K562 (cell line): ENCODE results near the gene TEPSIN. TPM values are rescaled to one million over a fixed set of nuclear protein-coding genes. Genes with fewer than 3 reads are reported as not detected.

Experiments
- ATAC-seq: fragments of 200-7000 bp; cut with Tn5 transposase; 3 replicates; pipeline ENCODE4 v1.9.1; 2020; ENCODE audit warnings: moderate library complexity
- BruUV-seq: library from RNA; stranded (reverse); fragments of 400-500 nt; replicated peaks from 2 replicates; lab custom pipeline; 2021; lab: Mats Ljungman, UMichigan
- CTCF ChIA-PET: fragments of 300-600 bp; formaldehyde crosslinking; extraction: SDS; loops from one replicate; lab custom pipeline; 2021; ENCODE audit warnings: low intra/inter-chr PET ratio; lab: Yijun Ruan, JAX
- POLR2A ChIA-PET: fragments of 300-600, 350-650 bp; sonication (Branson Sonifier 250); formaldehyde crosslinking; extraction: SDS; loops from one replicate; lab custom pipeline; 2021; ENCODE audit warnings: antibody characterized with exemption, inconsistent platforms; lab: Yijun Ruan, JAX
- DNase-seq, 4 experiments: peaks; one replicate each; pipeline versions ENCODE4 v3.0.0 to v3.0.0-alpha.2; 2011 to 2018; ENCODE audit warnings: low spot score in 3 of 4, mixed read lengths in 3 of 4; ENCODE audit errors: extremely low read depth in 1 of 4
- FAIRE-seq: peaks from 2 replicates; lab custom pipeline; 2011; peaks lifted over from hg19 to GRCh38; lab: Jason Lieb, UNC
- H2AFZ ChIP-seq: 2 replicates; pipeline ENCODE4 v1.6.0; 2011; ENCODE audit warnings: low read depth, low read length, control low read depth, inconsistent platforms
- H3K27ac ChIP-seq: fragments of 200-600 bp; 3 replicates; pipeline ENCODE4 v1.8.0; 2011; ENCODE audit warnings: low read depth, mild to moderate bottlenecking, control low read depth, inconsistent platforms, low read length, moderate library complexity, mixed read lengths; ENCODE audit errors: extremely low read depth
- H3K27me3 ChIP-seq, 2 experiments: fragments of 300-600 bp in 1 of 2; 2 replicates in 1 of 2; 3 replicates in 1 of 2; pipeline versions ENCODE4 v1.6.0 to v1.8.0; 2011; ENCODE audit warnings: inconsistent platforms in 2 of 2, low read length in 2 of 2, mild to moderate bottlenecking in 1 of 2, mixed read lengths in 1 of 2, moderate library complexity in 1 of 2; ENCODE audit not compliant: control insufficient read depth in 2 of 2, insufficient read depth in 2 of 2
- H3K36me3 ChIP-seq: fragments of 300-600 bp; 3 replicates; pipeline ENCODE4 v1.8.0; 2011; ENCODE audit warnings: mild to moderate bottlenecking, low read length, inconsistent platforms; ENCODE audit not compliant: control insufficient read depth, insufficient read depth
- H3K4me1 ChIP-seq, 2 experiments: fragments of 200-600 bp in 1 of 2; replicated peaks in 1 of 2; 2 replicates in 1 of 2; 3 replicates in 1 of 2; pipeline versions ENCODE4 v1.5.1 to v1.8.0; 2011; ENCODE audit warnings: inconsistent platforms in 2 of 2, low read length in 2 of 2, mild to moderate bottlenecking in 1 of 2, mixed read lengths in 1 of 2, moderate library complexity in 1 of 2; ENCODE audit not compliant: control insufficient read depth in 2 of 2, insufficient read depth in 2 of 2
- H3K4me2 ChIP-seq: 2 replicates; pipeline ENCODE4 v1.6.1; 2011; ENCODE audit warnings: low read length, control low read depth, inconsistent platforms, mixed read lengths; ENCODE audit not compliant: insufficient read depth
- H3K4me3 ChIP-seq: fragments of 200-600 bp; sonication (generic), shearing (Covaris generic); 2 replicates; pipeline ENCODE4 v1.5.1; 2016; ENCODE audit warnings: control low read depth, inconsistent platforms
- H3K79me2 ChIP-seq: fragments of 200-600 bp; 3 replicates; pipeline ENCODE4 v1.8.0; 2011; ENCODE audit warnings: low read length, inconsistent platforms; ENCODE audit not compliant: control insufficient read depth, insufficient read depth
- H3K9ac ChIP-seq, 2 experiments: 2 replicates each; pipeline versions ENCODE4 v1.6.0 to v1.6.1; 2011; ENCODE audit warnings: low read depth in 2 of 2, low read length in 2 of 2, control low read depth in 1 of 2, inconsistent platforms in 1 of 2, mild to moderate bottlenecking in 1 of 2, mixed read lengths in 1 of 2; ENCODE audit not compliant: insufficient read depth in 1 of 2
- H3K9me1 ChIP-seq: one replicate; pipeline ENCODE4 v1.6.0; 2011; ENCODE audit warnings: inconsistent platforms, mild to moderate bottlenecking, low read length, moderate library complexity; ENCODE audit not compliant: control insufficient read depth, insufficient read depth
- H3K9me3 ChIP-seq: replicated peaks from 2 replicates; pipeline ENCODE4 v1.5.1; 2011; ENCODE audit warnings: low read depth, low read length, inconsistent platforms; ENCODE audit not compliant: control insufficient read depth, insufficient read depth
- H4K20me1 ChIP-seq: replicated peaks from 2 replicates; pipeline ENCODE4 v1.6.1; 2011; ENCODE audit warnings: low read length, inconsistent platforms, mixed read lengths; ENCODE audit not compliant: control insufficient read depth, insufficient read depth
- CREB1 ChIP-seq, 2 experiments: sonication (generic) in 1 of 2; formaldehyde crosslinking in 1 of 2; IDR thresholded peaks; 2 replicates each; pipeline versions ENCODE4 v1.6.1 to v1.8.0; 2012 to 2022; ENCODE audit warnings: inconsistent platforms in 1 of 2, mild to moderate bottlenecking in 1 of 2, missing genetic modification reagents in 1 of 2, moderate library complexity in 1 of 2
- HDAC2 ChIP-seq: fragments of 450-650 bp; IDR thresholded peaks from 2 replicates; pipeline ENCODE4 v1.6.1; 2016; ENCODE audit warnings: mild to moderate bottlenecking
- ZNF140 ChIP-seq: fragments of 250-450 bp; sonication (Bioruptor Pico); IDR thresholded peaks from 2 replicates; pipeline ENCODE4 v1.8.0; 2021; ENCODE audit warnings: moderate library complexity, mild to moderate bottlenecking, inconsistent platforms
- WGBS: fragments of 100-300 bp; shearing (Covaris generic); methylation state at CpG from one replicate; pipeline ENCODE4 v1.1.6; 2016; ENCODE audit warnings: low coverage, mixed read lengths; ENCODE audit not compliant: insufficient coverage; ENCODE audit errors: missing lambda C conversion rate; 5-methylcytosine and 5-hydroxymethylcytosine counted together
- in situ Hi-C: fragments of 300-500 bp; cut with MboI; formaldehyde crosslinking; loops from 4 replicates; pipeline ENCODE4 v1.15.0; 2018; ENCODE audit warnings: inconsistent platforms, mixed read lengths
- intact Hi-C: fragments of 100-400 bp; cut with micrococcal nuclease; formaldehyde crosslinking; loops from 2 replicates; pipeline ENCODE4 v1.14.2; 2022
- polyA plus RNA-seq, 8 experiments: library from polyadenylated mRNA; depleted of rRNA in 4 of 8; stranded (reverse) in 5 of 8; unstranded in 3 of 8; fragments of >200 nt; fragmentation: Nextera tagmentation in 2 of 8; fragmentation: Illumina TruSeq in 1 of 8; extraction: Ambion mirVana in 2 of 8; extraction: Trizol in 1 of 8; gene quantifications; 2 replicates each; pipeline versions ENCODE4 v1.2.1 to v1.2.3, GENCODE V29; 2011 to 2014; ENCODE audit warnings: inconsistent platforms in 1 of 8, missing spikeins in 1 of 8
- total RNA-seq, 7 experiments: library from RNA; depleted of rRNA in 6 of 7; stranded (reverse); fragments of >200 nt in 6 of 7; fragmentation: Illumina TruSeq in 2 of 7; extraction: Trizol in 2 of 7; gene quantifications; 2 replicates each; pipeline versions ENCODE4 v1.2.1 to v1.2.3, GENCODE V29; 2011 to 2021; ENCODE audit warnings: low replicate concordance in 1 of 7
- TF ChIP-seq, protein P1 (sequence below): sonication (generic); formaldehyde crosslinking; IDR thresholded peaks from 2 replicates; pipeline ENCODE4 v1.8.0; 2023; ENCODE audit warnings: missing genetic modification reagents, mild to moderate bottlenecking, borderline replicate concordance

TEPSIN gene
- total and polyA plus RNA-seq, 9 of the 15 experiments (the other 6 are each of a cell fraction or from before 2014, with no cell fraction given) = 0.80 to 29.8 (median 5.3) TPM

DNA sequence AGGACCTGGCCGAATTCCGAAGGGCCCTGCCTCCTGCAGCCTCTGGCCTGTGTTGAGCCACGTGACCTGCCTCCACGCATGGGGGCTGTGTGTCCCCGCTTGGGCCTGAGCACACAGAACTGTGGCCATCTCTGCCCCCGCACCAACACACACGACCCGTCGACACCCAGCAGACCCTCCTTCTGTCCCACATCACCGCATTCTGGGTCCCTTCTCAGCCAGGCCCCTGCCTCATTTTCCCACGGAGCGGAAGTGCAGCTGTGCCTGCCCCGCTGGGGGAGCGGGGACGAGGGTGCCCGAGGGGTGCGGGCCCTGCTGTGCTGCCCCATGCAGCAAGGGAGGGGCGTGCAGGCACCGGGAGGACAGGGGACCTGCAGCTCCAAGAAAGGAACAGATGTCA lies 18.7 kb upstream of the TEPSIN start:
- H3K4me3 ChIP-seq = no peak overlapping the region
- DNase-seq (no peak), ATAC-seq (no peak), FAIRE-seq (no peak)
- WGBS = 88% methylated on average over 18 of the region's 19 CpGs
- H3K9ac ChIP-seq = no peak overlapping the region; a peak in 1 of 4 replicates
- H3K4me1 ChIP-seq = peaks cover 0 to 45% of the 10 kb centered on the region in 2 experiments; a peak in 2 of 5 replicates
- no peaks in the 10 kb centered on the region for H3K9me3 ChIP-seq
- H2AFZ ChIP-seq = no peak overlapping the region
- no TSS peak for BruUV-seq
- ChIA-PET CTCF (no interaction called here), POLR2A (interaction anchor here (1.0 kb wide), 1 partner anchor 38 kb away, joined by 3 read pairs; the partner anchor contains the start of gene SLC38A10)
- no peaks in the 10 kb centered on the region; the same call in 1 of the 2 replicates for H4K20me1 ChIP-seq
- no peak for TF ChIP-seq ZNF140
- TF ChIP-seq, protein P1, sequence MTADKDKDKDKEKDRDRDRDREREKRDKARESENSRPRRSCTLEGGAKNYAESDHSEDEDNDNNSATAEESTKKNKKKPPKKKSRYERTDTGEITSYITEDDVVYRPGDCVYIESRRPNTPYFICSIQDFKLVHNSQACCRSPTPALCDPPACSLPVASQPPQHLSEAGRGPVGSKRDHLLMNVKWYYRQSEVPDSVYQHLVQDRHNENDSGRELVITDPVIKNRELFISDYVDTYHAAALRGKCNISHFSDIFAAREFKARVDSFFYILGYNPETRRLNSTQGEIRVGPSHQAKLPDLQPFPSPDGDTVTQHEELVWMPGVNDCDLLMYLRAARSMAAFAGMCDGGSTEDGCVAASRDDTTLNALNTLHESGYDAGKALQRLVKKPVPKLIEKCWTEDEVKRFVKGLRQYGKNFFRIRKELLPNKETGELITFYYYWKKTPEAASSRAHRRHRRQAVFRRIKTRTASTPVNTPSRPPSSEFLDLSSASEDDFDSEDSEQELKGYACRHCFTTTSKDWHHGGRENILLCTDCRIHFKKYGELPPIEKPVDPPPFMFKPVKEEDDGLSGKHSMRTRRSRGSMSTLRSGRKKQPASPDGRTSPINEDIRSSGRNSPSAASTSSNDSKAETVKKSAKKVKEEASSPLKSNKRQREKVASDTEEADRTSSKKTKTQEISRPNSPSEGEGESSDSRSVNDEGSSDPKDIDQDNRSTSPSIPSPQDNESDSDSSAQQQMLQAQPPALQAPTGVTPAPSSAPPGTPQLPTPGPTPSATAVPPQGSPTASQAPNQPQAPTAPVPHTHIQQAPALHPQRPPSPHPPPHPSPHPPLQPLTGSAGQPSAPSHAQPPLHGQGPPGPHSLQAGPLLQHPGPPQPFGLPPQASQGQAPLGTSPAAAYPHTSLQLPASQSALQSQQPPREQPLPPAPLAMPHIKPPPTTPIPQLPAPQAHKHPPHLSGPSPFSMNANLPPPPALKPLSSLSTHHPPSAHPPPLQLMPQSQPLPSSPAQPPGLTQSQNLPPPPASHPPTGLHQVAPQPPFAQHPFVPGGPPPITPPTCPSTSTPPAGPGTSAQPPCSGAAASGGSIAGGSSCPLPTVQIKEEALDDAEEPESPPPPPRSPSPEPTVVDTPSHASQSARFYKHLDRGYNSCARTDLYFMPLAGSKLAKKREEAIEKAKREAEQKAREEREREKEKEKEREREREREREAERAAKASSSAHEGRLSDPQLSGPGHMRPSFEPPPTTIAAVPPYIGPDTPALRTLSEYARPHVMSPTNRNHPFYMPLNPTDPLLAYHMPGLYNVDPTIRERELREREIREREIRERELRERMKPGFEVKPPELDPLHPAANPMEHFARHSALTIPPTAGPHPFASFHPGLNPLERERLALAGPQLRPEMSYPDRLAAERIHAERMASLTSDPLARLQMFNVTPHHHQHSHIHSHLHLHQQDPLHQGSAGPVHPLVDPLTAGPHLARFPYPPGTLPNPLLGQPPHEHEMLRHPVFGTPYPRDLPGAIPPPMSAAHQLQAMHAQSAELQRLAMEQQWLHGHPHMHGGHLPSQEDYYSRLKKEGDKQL (CRISPR knock-in tag) = no peak
- no peak for TF ChIP-seq CREB1 (IDR thresholded peaks at IDR 0.05)
- TF ChIP-seq CREB1 (CRISPR knock-in tag; IDR thresholded peaks at IDR 0.05) = no peak
- TF ChIP-seq HDAC2 = no peak
- no peaks in the 10 kb centered on the region for H3K79me2 ChIP-seq
- no peak overlapping the region for H3K4me2 ChIP-seq
- intact Hi-C loops = no loop called here
- H3K36me3 ChIP-seq = peaks cover 44% of the 10 kb centered on the region; the same call in 2 of the 3 replicates
- no peak overlapping the region for H3K27ac ChIP-seq
- H3K27me3 ChIP-seq = no peaks in the 10 kb centered on the region
- in situ Hi-C loops = no loop called here
- no peaks in the 10 kb centered on the region for H3K9me1 ChIP-seq
